Stimulated activated CD4-positive, alpha-beta T cell treated with anti-CD3 and anti-CD28 coated beads, Interleukin-1b, Interleukin-23, amount 100 ng/mL, for 4 hours (primary cell): Measurements from ENCODE around the gene RAVER2.
"Not testable (repeated sequence)": the region's sequence is repeated elsewhere in the genome, so short reads cannot be mapped to it uniquely, and the experiment has no call there.

Experiments
- DNase-seq, 2 donors: peaks; one replicate each; pipeline ENCODE4 v3.0.0-alpha.2; 2020; ENCODE audit warnings: low read depth in 2 of 2

RAVER2 gene

GRCh38 chr1:64744492-64745180, at the start of gene RAVER2:
RAVER2 (plus strand) TSS chr1:64745075; CDS start chr1:64745173, 98 bp downstream.
- peak; percentile 42 to 48 for DNase-seq

GRCh38 chr1:64696879-64697278, 48.0 kb upstream of the RAVER2 start:
- no peak for DNase-seq

- DNase-seq, result no peak
These were observed 45.5 kb upstream of the RAVER2 start for GRCh38 chr1:64699327-64699726.

GRCh38 chr1:64701071-64701470, 43.8 kb upstream of the RAVER2 start:
- DNase-seq, result no peak

- DNase-seq, result no peak
These were observed 43.0 kb upstream of the RAVER2 start for GRCh38 chr1:64701886-64702285.

- not testable (repeated sequence) for DNase-seq
These were observed 42.2 kb upstream of the RAVER2 start for GRCh38 chr1:64702670-64703069.

- DNase-seq, result no peak
These were observed 41.3 kb upstream of the RAVER2 start for GRCh38 chr1:64703600-64703999.

- DNase-seq, result no peak
These were observed 39.3 kb upstream of the RAVER2 start for GRCh38 chr1:64705591-64705990.

- no peak for DNase-seq
These were observed 33.6 kb upstream of the RAVER2 start for GRCh38 chr1:64711266-64711665.

GRCh38 chr1:64712049-64712448, 32.8 kb upstream of the RAVER2 start:
- no peak for DNase-seq

- DNase-seq, result no peak
These were observed 29.7 kb upstream of the RAVER2 start for GRCh38 chr1:64715186-64715585.

GRCh38 chr1:64721135-64721534, 23.7 kb upstream of the RAVER2 start:
- no peak for DNase-seq

GRCh38 chr1:64721576-64722145, 23.2 kb upstream of the RAVER2 start:
- no peak for DNase-seq

- no peak for DNase-seq
These were observed 17.0 kb upstream of the RAVER2 start for GRCh38 chr1:64727861-64728260.

GRCh38 chr1:64733581-64734286, 11.1 kb upstream of the RAVER2 start:
- DNase-seq, result no peak

GRCh38 chr1:64734287-64734652, 10.6 kb upstream of the RAVER2 start:
- no peak for DNase-seq

GRCh38 chr1:64740687-64741086, 4.2 kb upstream of the RAVER2 start:
- not testable (repeated sequence) for DNase-seq

- no peak for DNase-seq
These were observed 852 bp upstream of the RAVER2 start for GRCh38 chr1:64743954-64744491.

- peak in 1 of 2 donors; percentile 5 for DNase-seq
These were observed 508 bp downstream of the RAVER2 start for GRCh38 chr1:64745181-64745985.

GRCh38 chr1:64745986-64746940, 1.4 kb downstream of the RAVER2 start:
- DNase-seq, result no peak

- no peak for DNase-seq
These were observed 3.3 kb downstream of the RAVER2 start for GRCh38 chr1:64748222-64748621.
